Measurements from ENCODE around the gene MLLT3. TPM values are rescaled to one million over a fixed set of nuclear protein-coding genes. Genes with fewer than 3 reads are reported as not detected.

Gene MLLT3
- total RNA-seq, 4 donors from 2014 or later, result 10.8 to 17.5 (median 12.4) TPM

DNA sequence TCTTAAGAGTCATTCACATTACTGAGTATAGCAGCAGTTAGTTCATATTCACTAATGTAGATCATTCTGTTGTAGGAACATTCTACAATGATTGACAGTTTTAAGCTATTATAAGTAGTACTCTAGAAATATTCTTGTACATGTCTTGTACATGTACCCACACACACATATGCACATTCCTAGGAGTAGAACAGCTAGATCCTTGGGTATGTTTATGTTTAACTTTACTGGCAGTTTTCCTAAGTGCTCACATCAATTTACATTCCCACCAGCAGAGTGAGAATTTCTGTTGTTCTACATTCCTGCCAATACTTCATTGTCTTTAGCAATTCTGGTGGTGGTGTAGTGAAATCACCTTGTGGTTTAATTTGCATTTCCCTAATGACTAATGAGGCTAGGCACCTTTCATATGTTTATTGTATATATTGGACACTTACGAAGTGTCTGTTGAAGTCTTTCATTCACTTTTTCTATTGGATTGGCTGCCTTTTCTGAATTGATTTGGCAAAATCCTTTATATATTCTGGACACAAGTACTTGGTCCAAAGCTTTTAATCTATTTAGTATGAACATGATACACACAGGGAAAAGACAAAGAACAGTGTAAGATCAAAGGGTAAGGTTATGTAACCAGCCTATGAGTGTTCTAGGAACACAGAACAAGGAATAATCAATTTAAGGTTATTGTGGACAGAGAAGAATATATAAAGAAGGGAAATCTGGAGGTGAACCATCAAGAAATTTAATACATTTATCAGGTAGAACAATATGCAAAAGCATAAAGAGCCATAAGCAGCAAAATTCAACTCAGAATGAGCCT lies 95.6 kb downstream of the MLLT3 start:
- H3K9me3 ChIP-seq, result no peaks in the 10 kb centered on the region
- 81% methylated on average over 1 of the region's 1 CpG for WGBS
- DNase-seq (ENCODE audit: low spot score in 2 of 2), result no peak
- H3K27me3 ChIP-seq, result no peaks in the 10 kb centered on the region
- H3K4me3 ChIP-seq, result no peak overlapping the region
- no peak for TF ChIP-seq POLR2A (IDR thresholded peaks at IDR 0.05)
- H3K27ac ChIP-seq, result no peak overlapping the region
- H3K4me1 ChIP-seq, result peaks cover 6% of the 10 kb centered on the region
- H3K36me3 ChIP-seq, result no peaks in the 10 kb centered on the region

DNA sequence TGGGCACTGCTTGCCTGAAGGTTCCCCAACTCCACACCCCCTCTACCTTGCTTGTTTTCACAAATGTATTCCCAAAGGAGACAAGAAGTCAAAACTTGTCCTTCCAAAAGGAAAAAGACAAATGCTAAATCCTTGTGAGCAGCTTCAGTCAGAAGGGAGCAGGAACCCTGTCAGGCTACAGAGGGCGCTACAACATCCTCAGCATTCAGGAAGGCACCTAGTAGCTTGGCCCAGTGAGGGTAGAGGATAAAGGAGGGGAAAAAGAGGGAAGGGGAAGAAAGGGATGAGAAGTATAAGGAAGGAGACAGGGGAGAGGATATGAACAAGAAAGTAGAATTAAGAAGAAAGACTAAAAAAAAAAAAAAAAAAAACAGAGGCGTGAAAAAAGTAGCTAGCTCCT lies 97.5 kb downstream of the MLLT3 start:
- H3K27ac ChIP-seq, result no peak overlapping the region
- 94% methylated on average over 2 of the region's 2 CpGs for WGBS

GRCh38 chr9:20518737-20519136 lies 103.6 kb downstream of the MLLT3 start:
- no peaks in the 10 kb centered on the region for H3K27me3 ChIP-seq
- DNase-seq (ENCODE audit: low spot score in 2 of 2), result no peak
- H3K4me1 ChIP-seq, result no peaks in the 10 kb centered on the region
- H3K9me3 ChIP-seq, result no peaks in the 10 kb centered on the region
- H3K27ac ChIP-seq, result no peak overlapping the region
- H3K4me3 ChIP-seq, result no peak overlapping the region
- H3K36me3 ChIP-seq, result no peaks in the 10 kb centered on the region
- 100% methylated on average over 1 of the region's 1 CpG for WGBS
- TF ChIP-seq POLR2A (IDR thresholded peaks at IDR 0.05) (no peak), CTCF (IDR thresholded peaks at IDR 0.05) (no peak), POLR2AphosphoS5 (IDR thresholded peaks at IDR 0.05) (no peak), EP300 (IDR thresholded peaks at IDR 0.05) (no peak)

More for the DNA sequence above, 97.5 kb downstream of the MLLT3 start:
- DNase-seq (ENCODE audit: low spot score in 2 of 2), result no peak
- Histone ChIP-seq H3K4me3 (no peak overlapping the region), H3K27me3 (no peaks in the 10 kb centered on the region), H3K36me3 (no peaks in the 10 kb centered on the region), H3K4me1 (peaks cover 6% of the 10 kb centered on the region), H3K9me3 (no peaks in the 10 kb centered on the region)
- TF ChIP-seq POLR2A (IDR thresholded peaks at IDR 0.05) (no peak), EP300 (IDR thresholded peaks at IDR 0.05) (no peak), CTCF (IDR thresholded peaks at IDR 0.05) (no peak), POLR2AphosphoS5 (IDR thresholded peaks at IDR 0.05) (no peak)

GRCh38 chr9:20513126-20513913 lies 109.0 kb downstream of the MLLT3 start:
- no peak for DNase-seq (ENCODE audit: low spot score in 2 of 2)
- H3K36me3 ChIP-seq, result no peaks in the 10 kb centered on the region
- H3K4me1 ChIP-seq, result peaks cover 15% of the 10 kb centered on the region
- TF ChIP-seq POLR2A (IDR thresholded peaks at IDR 0.05), result no peak
- no peak for TF ChIP-seq CTCF (IDR thresholded peaks at IDR 0.05)
- TF ChIP-seq EP300 (IDR thresholded peaks at IDR 0.05), result no peak
- TF ChIP-seq POLR2AphosphoS5 (IDR thresholded peaks at IDR 0.05), result no peak
- no peak overlapping the region for H3K4me3 ChIP-seq
- no peaks in the 10 kb centered on the region for H3K27me3 ChIP-seq
- 93% methylated on average over 11 of the region's 11 CpGs for WGBS
- H3K27ac ChIP-seq, result no peak overlapping the region
- no peaks in the 10 kb centered on the region for H3K9me3 ChIP-seq

DNA sequence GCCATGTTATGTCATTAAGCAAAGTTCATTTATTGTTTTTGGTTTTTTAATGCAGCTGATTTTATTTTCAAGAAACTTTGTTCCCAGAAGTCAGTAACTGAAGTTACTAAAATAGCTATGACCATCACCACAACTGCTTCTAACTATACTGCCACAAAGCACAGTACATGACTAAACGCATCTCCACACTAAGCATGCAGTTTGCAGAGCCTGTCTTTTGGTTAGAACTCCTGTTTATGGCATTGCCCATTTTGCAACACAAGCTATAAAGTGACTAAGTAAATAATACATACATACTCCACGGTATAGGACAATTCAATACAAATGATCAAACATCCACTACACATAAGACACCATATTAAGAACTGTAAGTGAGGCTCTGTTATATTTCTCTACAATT lies 109.7 kb downstream of the MLLT3 start:
- Histone ChIP-seq H3K4me1 (peaks cover 21% of the 10 kb centered on the region), H3K27me3 (no peaks in the 10 kb centered on the region), H3K4me3 (no peak overlapping the region), H3K9me3 (no peaks in the 10 kb centered on the region), H3K27ac (no peak overlapping the region), H3K36me3 (no peaks in the 10 kb centered on the region)
- no peak for TF ChIP-seq POLR2A (IDR thresholded peaks at IDR 0.05)
- no peak for TF ChIP-seq POLR2AphosphoS5 (IDR thresholded peaks at IDR 0.05)
- no peak for TF ChIP-seq EP300 (IDR thresholded peaks at IDR 0.05)
- no peak for TF ChIP-seq CTCF (IDR thresholded peaks at IDR 0.05)
- no peak for DNase-seq (ENCODE audit: low spot score in 2 of 2)
- 67% methylated on average over 2 of the region's 2 CpGs for WGBS

Data from suprapubic skin (tissue), 4 donors.